ENCODE measurements around the gene AXIN1.

GRCh38 chr16:261031-261691 lies 91.4 kb downstream of the AXIN1 start:
- TF ChIP-seq CTCF (conservative IDR thresholded peaks at IDR 0.05; ENCODE audit: low read length), result no peak
- no peak for TF ChIP-seq EZH2phosphoT487 (IDR thresholded peaks at IDR 0.05; ENCODE audit: borderline replicate concordance)

Measured in Loucy (cell line).